Vagina (tissue), 2 donors: ENCODE measurements around the gene ADGRV1. TPM values are rescaled to one million over a fixed set of nuclear protein-coding genes. Genes with fewer than 3 reads are reported as not detected.

ENCODE experiments used
- DNase-seq, 2 donors: peaks; one replicate each; pipeline ENCODE4 v3.0.0-alpha.2; 2017; ENCODE audit errors: extremely low spot score in 2 of 2
- H3K27ac ChIP-seq: fragments of 200-600 bp; sonication (generic); one replicate; pipeline ENCODE4 v1.5.1; 2019
- H3K27me3 ChIP-seq: fragments of 200-600 bp; sonication (generic); one replicate; pipeline ENCODE4 v1.5.1; 2019
- H3K36me3 ChIP-seq, 2 donors: fragments of 200-600 bp; sonication (generic); one replicate each; pipeline ENCODE4 v1.5.1; 2017 to 2019
- H3K4me1 ChIP-seq: fragments of 200-600 bp; sonication (generic); one replicate; pipeline ENCODE4 v1.5.1; 2019
- H3K4me3 ChIP-seq, 2 donors: fragments of 200-600 bp; sonication (generic); 1 replicate in 1 of 2; 2 replicates in 1 of 2; pipeline ENCODE4 v1.5.1; 2016 to 2019
- H3K9me3 ChIP-seq: fragments of 200-600 bp; sonication (generic); one replicate; pipeline ENCODE4 v1.5.1; 2019
- POLR2A ChIP-seq, 2 donors: fragments of 450-650 bp; IDR thresholded peaks; one replicate each; pipeline ENCODE4 v1.6.1; 2017; ENCODE audit warnings: antibody characterized with exemption in 2 of 2, mild to moderate bottlenecking in 2 of 2, moderate library complexity in 2 of 2
- POLR2AphosphoS5 ChIP-seq, 2 donors: sonication (generic); formaldehyde crosslinking; IDR thresholded peaks; one replicate each; pipeline ENCODE4 v1.9.0; 2017; ENCODE audit warnings: antibody characterized with exemption in 2 of 2, mild to moderate bottlenecking in 2 of 2, low read depth in 1 of 2; ENCODE audit not compliant: insufficient read depth in 1 of 2
- intact Hi-C: fragments of 100-400 bp; cut with DNase I; formaldehyde crosslinking; loops from one replicate; pipeline ENCODE4 v1.15.1; 2023
- total RNA-seq: library from RNA; depleted of rRNA; stranded (reverse); fragments of >200 nt; gene quantifications from one replicate; pipeline ENCODE4 v1.2.3, GENCODE V29; 2016
- TF ChIP-seq, protein P1 (sequence below), 3 experiments: fragments of 450-650 bp in 2 of 3; fragments of 200-600 bp in 1 of 3; sonication (generic) in 1 of 3; IDR thresholded peaks; one replicate each; pipeline ENCODE4 v1.5.1; 2017 to 2019; ENCODE audit warnings: antibody characterized with exemption in 3 of 3, mild to moderate bottlenecking in 2 of 3, moderate library complexity in 2 of 3

Gene ADGRV1
- total RNA-seq, 1 donor from 2014 or later, result 10.6 TPM

DNA sequence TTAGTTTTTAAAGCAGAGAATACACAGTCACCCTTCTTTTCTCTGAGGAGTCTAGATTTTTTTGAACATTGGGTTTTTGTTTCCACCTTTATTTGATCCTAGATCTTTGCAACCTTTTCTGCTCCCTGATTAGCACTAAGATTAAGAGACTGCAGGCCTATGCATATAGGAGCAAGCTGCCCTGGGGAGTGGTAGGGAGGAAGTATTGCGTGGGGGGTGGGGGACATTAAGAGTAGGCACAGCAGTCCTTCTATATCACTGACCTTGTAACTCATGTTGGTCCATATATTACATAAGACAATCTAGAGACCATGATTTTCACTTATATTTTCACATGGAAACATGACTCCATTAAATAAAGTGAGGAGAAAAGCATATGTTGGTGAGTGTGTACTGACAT is 149.1 kb downstream of the ADGRV1 start:
- no peak for TF ChIP-seq POLR2AphosphoS5 (IDR thresholded peaks at IDR 0.05; ENCODE audit: insufficient read depth in 1 of 2, low read depth in 1 of 2)
- TF ChIP-seq, protein P1, sequence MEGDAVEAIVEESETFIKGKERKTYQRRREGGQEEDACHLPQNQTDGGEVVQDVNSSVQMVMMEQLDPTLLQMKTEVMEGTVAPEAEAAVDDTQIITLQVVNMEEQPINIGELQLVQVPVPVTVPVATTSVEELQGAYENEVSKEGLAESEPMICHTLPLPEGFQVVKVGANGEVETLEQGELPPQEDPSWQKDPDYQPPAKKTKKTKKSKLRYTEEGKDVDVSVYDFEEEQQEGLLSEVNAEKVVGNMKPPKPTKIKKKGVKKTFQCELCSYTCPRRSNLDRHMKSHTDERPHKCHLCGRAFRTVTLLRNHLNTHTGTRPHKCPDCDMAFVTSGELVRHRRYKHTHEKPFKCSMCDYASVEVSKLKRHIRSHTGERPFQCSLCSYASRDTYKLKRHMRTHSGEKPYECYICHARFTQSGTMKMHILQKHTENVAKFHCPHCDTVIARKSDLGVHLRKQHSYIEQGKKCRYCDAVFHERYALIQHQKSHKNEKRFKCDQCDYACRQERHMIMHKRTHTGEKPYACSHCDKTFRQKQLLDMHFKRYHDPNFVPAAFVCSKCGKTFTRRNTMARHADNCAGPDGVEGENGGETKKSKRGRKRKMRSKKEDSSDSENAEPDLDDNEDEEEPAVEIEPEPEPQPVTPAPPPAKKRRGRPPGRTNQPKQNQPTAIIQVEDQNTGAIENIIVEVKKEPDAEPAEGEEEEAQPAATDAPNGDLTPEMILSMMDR (IDR thresholded peaks at IDR 0.05), result no peak
- TF ChIP-seq POLR2A (IDR thresholded peaks at IDR 0.05), result no peak
- H3K36me3 ChIP-seq, result no peaks in the 10 kb centered on the region
- H3K4me3 ChIP-seq, result no peak overlapping the region
- intact Hi-C loops, result no loop called here
- H3K9me3 ChIP-seq, result no peaks in the 10 kb centered on the region
- no peak overlapping the region for H3K27ac ChIP-seq
- H3K4me1 ChIP-seq, result no peaks in the 10 kb centered on the region
- H3K27me3 ChIP-seq, result no peaks in the 10 kb centered on the region
- DNase-seq, result no peak

DNA sequence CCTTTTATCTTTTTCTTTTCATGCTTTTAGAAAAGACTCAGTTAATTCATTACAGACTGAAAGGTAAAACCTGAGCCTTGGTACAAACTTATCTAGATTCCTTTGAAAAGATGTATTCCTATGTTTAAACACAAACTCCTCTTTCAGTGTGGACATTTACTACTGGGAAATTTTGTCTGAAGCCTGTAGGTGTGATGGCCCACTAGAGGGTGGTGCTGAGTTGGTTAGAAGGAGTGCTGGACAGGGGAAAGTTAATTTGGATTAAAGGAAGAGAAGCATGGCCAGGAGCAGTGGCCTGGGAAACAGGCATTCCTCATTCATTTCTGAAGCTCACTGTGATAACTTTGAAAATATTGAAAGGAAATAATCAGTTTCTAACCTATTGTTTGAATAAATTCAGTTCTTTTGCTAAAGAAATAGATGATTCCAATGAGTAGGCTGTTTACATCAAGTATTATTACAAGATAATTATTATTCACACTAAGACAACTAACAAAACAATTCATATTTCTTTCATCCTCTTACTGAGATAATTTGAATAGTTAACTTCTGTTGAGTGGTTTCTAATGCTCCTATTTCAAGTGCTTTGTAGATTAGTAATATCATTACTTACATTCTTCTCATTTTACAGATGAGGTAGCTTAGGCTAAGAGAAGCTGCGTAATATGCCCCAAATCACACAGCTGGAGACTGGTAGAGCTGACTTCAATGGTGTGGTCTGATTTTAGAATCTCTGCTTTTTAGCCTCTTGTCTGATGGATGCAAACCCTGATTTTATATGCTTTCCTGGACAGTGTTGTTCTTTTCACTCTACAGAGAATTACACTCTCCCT is 150.9 kb downstream of the ADGRV1 start:
- TF ChIP-seq POLR2AphosphoS5 (IDR thresholded peaks at IDR 0.05; ENCODE audit: insufficient read depth in 1 of 2, low read depth in 1 of 2) (no peak), POLR2A (IDR thresholded peaks at IDR 0.05) (no peak)
- TF ChIP-seq, protein P1 (IDR thresholded peaks at IDR 0.05), result no peak
- DNase-seq, result no peak
- H3K27me3 ChIP-seq, result no peaks in the 10 kb centered on the region

DNA sequence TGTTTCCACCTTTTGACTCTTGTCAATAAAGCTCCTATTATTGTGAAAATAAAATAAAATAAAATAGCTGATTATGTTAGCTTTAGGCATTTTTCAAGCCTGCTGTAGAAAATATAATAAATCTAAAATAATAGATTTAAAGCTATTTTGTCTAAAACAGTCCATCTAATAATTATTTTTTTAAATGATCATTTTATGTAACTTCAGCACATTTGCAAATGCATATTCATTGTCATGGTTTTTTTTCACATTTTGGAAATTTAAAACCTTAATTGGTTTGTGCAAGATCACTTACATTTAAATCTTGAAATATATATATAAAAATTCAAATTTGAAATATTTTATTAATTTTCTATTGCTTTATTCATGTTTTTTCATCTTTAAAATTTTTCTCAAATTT is 159.8 kb downstream of the ADGRV1 start:
- Histone ChIP-seq H3K4me3 (no peak overlapping the region), H3K9me3 (no peaks in the 10 kb centered on the region), H3K27ac (no peak overlapping the region), H3K27me3 (no peaks in the 10 kb centered on the region), H3K36me3 (no peaks in the 10 kb centered on the region), H3K4me1 (no peaks in the 10 kb centered on the region)
- intact Hi-C loops, result no loop called here
- no peak for TF ChIP-seq POLR2AphosphoS5 (IDR thresholded peaks at IDR 0.05; ENCODE audit: insufficient read depth in 1 of 2, low read depth in 1 of 2)
- TF ChIP-seq POLR2A (IDR thresholded peaks at IDR 0.05), result no peak
- DNase-seq, result no peak

More for the DNA sequence above, 150.9 kb downstream of the ADGRV1 start:
- Histone ChIP-seq H3K4me1 (no peaks in the 10 kb centered on the region), H3K36me3 (no peaks in the 10 kb centered on the region), H3K27ac (no peak overlapping the region), H3K4me3 (no peak overlapping the region), H3K9me3 (no peaks in the 10 kb centered on the region)
- intact Hi-C loops, result no loop called here

DNA sequence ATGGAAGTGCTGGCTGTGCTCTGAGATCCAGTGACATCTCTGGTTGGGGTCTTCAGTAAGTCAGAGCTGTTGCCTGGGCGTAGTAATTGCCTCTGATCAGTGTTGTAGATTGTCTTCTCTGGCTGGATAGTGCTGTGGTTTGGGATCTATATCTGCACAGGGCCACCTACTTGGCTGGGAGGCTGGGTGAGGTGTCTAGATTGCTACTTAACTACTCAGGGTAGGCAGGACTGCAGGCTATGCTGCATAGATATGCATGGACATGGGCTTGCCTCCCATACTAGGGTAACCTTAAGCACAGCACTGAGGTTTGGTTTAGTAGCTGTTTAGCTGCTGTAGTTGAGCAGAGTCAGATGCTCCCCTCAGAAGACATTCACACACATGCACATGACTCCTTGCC is 181.0 kb downstream of the ADGRV1 start:
- intact Hi-C loops, result no loop called here
- no peak overlapping the region for H3K4me3 ChIP-seq
- no peaks in the 10 kb centered on the region for H3K36me3 ChIP-seq
- H3K27me3 ChIP-seq, result no peaks in the 10 kb centered on the region
- H3K9me3 ChIP-seq, result no peaks in the 10 kb centered on the region
- no peak for DNase-seq
- H3K4me1 ChIP-seq, result no peaks in the 10 kb centered on the region
- TF ChIP-seq POLR2A (IDR thresholded peaks at IDR 0.05) (no peak), POLR2AphosphoS5 (IDR thresholded peaks at IDR 0.05; ENCODE audit: insufficient read depth in 1 of 2, low read depth in 1 of 2) (no peak)
- TF ChIP-seq, protein P1 (IDR thresholded peaks at IDR 0.05), result no peak
- no peak overlapping the region for H3K27ac ChIP-seq

DNA sequence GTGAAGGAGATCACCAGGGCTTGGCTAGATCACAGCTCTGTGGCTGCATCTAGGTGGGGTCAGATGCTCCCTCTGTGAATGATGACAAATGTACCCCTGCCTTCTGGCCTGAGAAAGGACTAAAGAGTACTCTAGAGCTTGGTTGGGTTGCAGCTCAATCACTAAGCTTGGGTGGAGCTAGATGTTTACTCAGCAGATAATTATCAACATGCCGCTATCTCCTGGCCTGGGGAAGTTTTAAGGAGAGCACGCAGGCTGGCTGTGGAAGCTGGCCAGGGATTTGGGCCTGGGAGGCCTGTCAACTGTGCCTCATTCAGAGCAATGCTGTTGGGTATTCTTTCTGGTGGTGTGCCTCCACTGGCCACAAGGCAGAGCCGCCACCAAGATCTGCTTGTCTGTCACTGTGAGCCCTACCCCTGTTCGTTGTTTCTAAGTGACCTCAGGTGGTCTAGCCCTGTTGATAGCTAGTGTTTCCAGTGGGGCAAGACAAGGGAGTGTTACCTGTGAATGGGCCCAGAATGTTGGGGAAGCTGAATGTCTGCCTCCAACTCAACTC is 181.7 kb downstream of the ADGRV1 start:
- Histone ChIP-seq H3K36me3 (no peaks in the 10 kb centered on the region), H3K4me1 (no peaks in the 10 kb centered on the region), H3K4me3 (no peak overlapping the region), H3K27me3 (no peaks in the 10 kb centered on the region), H3K9me3 (no peaks in the 10 kb centered on the region), H3K27ac (no peak overlapping the region)
- TF ChIP-seq, protein P1 (IDR thresholded peaks at IDR 0.05), result no peak
- TF ChIP-seq POLR2AphosphoS5 (IDR thresholded peaks at IDR 0.05; ENCODE audit: insufficient read depth in 1 of 2, low read depth in 1 of 2), result no peak
- DNase-seq, result no peak
- intact Hi-C loops, result no loop called here
